B cell (primary cell): ENCODE measurements around the gene GSE1. TPM values are rescaled to one million over a fixed set of nuclear protein-coding genes. Genes with fewer than 3 reads are reported as not detected.

Experiments used
- ATAC-seq: fragments of 200-7000 bp; cut with Tn5 transposase; one replicate; pipeline ENCODE4 v1.10.0; 2021; ENCODE audit warnings: low read depth, mild to moderate bottlenecking, moderate number of reproducible peaks, moderate library complexity
- CTCF ChIA-PET: fragments of 350-600 bp; sonication (Branson Sonifier 250); formaldehyde crosslinking; loops from one replicate; lab custom pipeline; 2021; ENCODE audit warnings: antibody characterized with exemption, inconsistent platforms; lab: Charles Lee
- POLR2A ChIA-PET: fragments of 350-600 bp; sonication (Branson Sonifier 250); formaldehyde crosslinking; loops from one replicate; lab custom pipeline; 2021; ENCODE audit warnings: antibody characterized with exemption; lab: Charles Lee
- DNase-seq: peaks from one replicate; pipeline ENCODE4 v3.0.0; 2013
- H2AFZ ChIP-seq: 2 replicates; pipeline ENCODE4 v1.6.1; 2012; ENCODE audit warnings: mild to moderate bottlenecking, low read depth, low read length; ENCODE audit not compliant: insufficient read depth, poor library complexity, severe bottlenecking
- H3K27ac ChIP-seq, 2 donors: 1 replicate in 1 of 2; 2 replicates in 1 of 2; pipeline ENCODE4 v1.5.1; 2012 to 2013; ENCODE audit warnings: low read length in 2 of 2, mild to moderate bottlenecking in 2 of 2, moderate library complexity in 1 of 2
- H3K27me3 ChIP-seq, 4 experiments: fragments of 200-600 bp in 1 of 4; sonication (generic) in 1 of 4; replicated peaks in 1 of 4; 1 replicate in 2 of 4; 2 replicates in 2 of 4; pipeline versions ENCODE4 v1.6.1 to v1.7.0; 2013 to 2016; ENCODE audit warnings: low read length in 3 of 4, mild to moderate bottlenecking in 2 of 4, mixed read lengths in 1 of 4, moderate library complexity in 1 of 4; ENCODE audit not compliant: insufficient read depth in 4 of 4, control insufficient read depth in 3 of 4; ENCODE audit errors: control extremely low read depth in 1 of 4
- H3K36me3 ChIP-seq, 2 experiments: replicated peaks in 1 of 2; 1 replicate in 1 of 2; 2 replicates in 1 of 2; pipeline versions ENCODE4 v1.6.1 to v1.7.1; 2013; ENCODE audit warnings: low read length in 1 of 2; ENCODE audit not compliant: insufficient read depth in 2 of 2, control insufficient read depth in 1 of 2; ENCODE audit errors: control extremely low read depth in 1 of 2, extremely low read depth in 1 of 2
- H3K4me1 ChIP-seq, 2 donors: fragments of 200-600 bp in 1 of 2; sonication (generic) in 1 of 2; 1 replicate in 1 of 2; 2 replicates in 1 of 2; pipeline versions ENCODE4 v1.5.1 to v1.6.1; 2013 to 2017; ENCODE audit warnings: low read length in 2 of 2; ENCODE audit not compliant: control insufficient read depth in 2 of 2, insufficient read depth in 2 of 2
- H3K4me2 ChIP-seq: replicated peaks from 2 replicates; pipeline ENCODE3; 2012; ENCODE audit warnings: mild to moderate bottlenecking, low read depth, low read length; ENCODE audit not compliant: poor library complexity, severe bottlenecking
- H3K4me3 ChIP-seq, 5 experiments: fragments of 200-600 bp in 1 of 5; sonication (generic) in 1 of 5; 1 replicate in 3 of 5; 2 replicates in 2 of 5; pipeline versions ENCODE4 v1.5.1 to v1.7.0; 2011 to 2016; ENCODE audit warnings: low read length in 4 of 5, mild to moderate bottlenecking in 4 of 5, low read depth in 2 of 5, control low read depth in 1 of 5, moderate library complexity in 1 of 5; ENCODE audit not compliant: insufficient read depth in 1 of 5; ENCODE audit errors: control extremely low read depth in 1 of 5, extremely low read depth in 1 of 5
- H3K79me2 ChIP-seq: fragments of 200-600 bp; sonication (generic); one replicate; pipeline ENCODE4 v1.6.0; 2016; ENCODE audit warnings: low read length; ENCODE audit not compliant: control insufficient read depth, insufficient read depth
- H3K9ac ChIP-seq: fragments of 200-600 bp; sonication (generic); 2 replicates; pipeline ENCODE4 v1.6.1; 2017; ENCODE audit warnings: mild to moderate bottlenecking, low read length, moderate library complexity
- H3K9me3 ChIP-seq, 3 donors: one replicate each; pipeline versions ENCODE4 v1.6.1 to v1.7.1; 2013; ENCODE audit warnings: low read length in 2 of 3; ENCODE audit not compliant: control insufficient read depth in 2 of 3, insufficient read depth in 1 of 3; ENCODE audit errors: control extremely low read depth in 1 of 3
- H4K20me1 ChIP-seq: 2 replicates; pipeline ENCODE4 v1.6.0; 2012; ENCODE audit warnings: mild to moderate bottlenecking, low read length; ENCODE audit not compliant: insufficient read depth, control insufficient read depth, poor library complexity, severe bottlenecking
- H3K27ac Mint-ChIP-seq: one replicate; pipeline ENCODE4 v1.8.0; 2021; ENCODE audit warnings: mixed read lengths
- H3K27me3 Mint-ChIP-seq: one replicate; pipeline ENCODE4 v1.8.0; 2021; ENCODE audit warnings: mixed read lengths
- H3K4me1 Mint-ChIP-seq: one replicate; pipeline ENCODE4 v1.8.0; 2021; ENCODE audit warnings: mixed read lengths
- H3K4me3 Mint-ChIP-seq: one replicate; pipeline ENCODE4 v1.8.0; 2021; ENCODE audit warnings: mixed read lengths
- H3K9me3 Mint-ChIP-seq: one replicate; pipeline ENCODE4 v1.8.0; 2022; ENCODE audit warnings: mixed read lengths; ENCODE audit not compliant: insufficient read depth
- EZH2 ChIP-seq: IDR thresholded peaks from 2 replicates; pipeline ENCODE4 v1.6.1; 2012; ENCODE audit warnings: borderline replicate concordance, low read depth, mild to moderate bottlenecking, moderate library complexity, low read length; ENCODE audit not compliant: insufficient read depth, poor library complexity, severe bottlenecking
- WGBS: methylation state at CpG from one replicate; pipeline ENCODE4 v1.1.5; 2013; ENCODE audit warnings: missing lambda C conversion rate; ENCODE audit not compliant: insufficient coverage; 5-methylcytosine and 5-hydroxymethylcytosine counted together
- intact Hi-C: fragments of 100-400 bp; cut with micrococcal nuclease; formaldehyde crosslinking; loops from one replicate; pipeline ENCODE4 v1.10.0; 2022
- polyA plus RNA-seq: library from polyadenylated mRNA; depleted of rRNA; stranded (reverse); fragments of >200 nt; gene quantifications from 2 replicates; pipeline ENCODE4 v1.2.3, GENCODE V29; 2012
- total RNA-seq, 2 donors: library from RNA; stranded (reverse); fragments of 120-200 nt in 1 of 2; gene quantifications; 1 replicate in 1 of 2; 2 replicates in 1 of 2; pipeline versions ENCODE4 v1.2.3 to v1.2.4, GENCODE V29; 2013 to 2022
- TF ChIP-seq, protein P1 (sequence below): fragments of 200-600 bp; IDR thresholded peaks from one replicate; pipeline ENCODE4 v1.8.0; 2022; ENCODE audit warnings: antibody characterized with exemption, mild to moderate bottlenecking

Gene GSE1
- total and polyA plus RNA-seq, 2 donors (not counting 1 experiment from before 2014, with no cell fraction given) = 57.3 to 76.1 TPM

DNA sequence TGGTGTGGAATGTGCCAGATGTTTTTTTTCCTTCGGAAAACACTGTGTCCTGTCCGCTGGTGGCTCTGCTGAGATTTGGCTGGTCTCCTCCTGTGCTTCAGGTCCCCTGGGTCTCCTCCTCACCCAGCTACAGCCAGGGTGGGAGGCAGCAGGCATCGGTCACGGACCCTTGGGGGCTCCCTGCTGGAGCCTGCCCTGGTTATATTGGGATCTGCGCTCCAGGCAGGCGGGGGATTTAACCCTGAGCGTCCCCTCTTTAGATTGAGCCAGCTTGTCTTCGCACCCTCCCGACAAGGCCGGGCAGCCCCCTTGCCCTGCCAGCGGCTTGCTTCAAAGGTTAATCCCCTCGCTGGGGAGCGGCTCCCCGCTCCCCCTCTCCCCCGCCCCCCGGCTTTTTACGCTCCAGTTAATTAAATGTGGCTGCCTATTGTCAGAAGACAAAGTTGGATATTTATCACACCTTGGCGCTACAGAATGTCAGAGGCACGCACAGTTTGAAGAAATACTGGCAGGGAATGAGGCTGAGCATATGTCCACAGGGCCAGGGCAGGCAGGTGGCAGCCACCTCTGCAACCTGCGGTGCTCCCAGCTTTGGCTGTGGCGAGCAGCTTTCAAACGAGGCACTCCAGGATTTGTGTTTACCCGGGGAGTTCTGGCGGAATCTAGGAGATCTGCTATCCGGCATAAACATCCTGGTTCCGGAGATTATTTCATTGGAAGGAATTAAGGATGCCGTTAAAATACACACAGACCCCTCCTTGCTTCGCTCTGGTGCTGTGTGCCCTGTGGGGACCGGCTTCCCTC is 38.2 kb upstream of the GSE1 start:
- peaks cover 100% of the 10 kb centered on the region for H3K79me2 ChIP-seq
- H3K9ac ChIP-seq = no peak overlapping the region

More for the DNA sequence above, 38.2 kb upstream of the GSE1 start:
- peaks cover 61% of the 10 kb centered on the region for H3K4me1 Mint-ChIP-seq
- no peak for DNase-seq
- Histone ChIP-seq H3K36me3 (peaks cover 0 to 6% of the 10 kb centered on the region in 2 experiments), H2AFZ (no peak overlapping the region), H3K4me2 (no peak overlapping the region), H3K4me1 (peaks cover 36 to 40% of the 10 kb centered on the region in 2 donors), H3K9me3 (peaks cover 0 to 7% (median 0%) of the 10 kb centered on the region in 3 donors), H4K20me1 (peaks cover 100% of the 10 kb centered on the region), H3K27me3 (no peaks in the 10 kb centered on the region), H3K4me3 (no peak overlapping the region), H3K27ac (no peak overlapping the region)
- H3K27ac Mint-ChIP-seq = no peak overlapping the region
- no peak overlapping the region for H3K4me3 Mint-ChIP-seq
- 97% methylated on average over 21 of the region's 29 CpGs for WGBS
- TF ChIP-seq, protein P1, sequence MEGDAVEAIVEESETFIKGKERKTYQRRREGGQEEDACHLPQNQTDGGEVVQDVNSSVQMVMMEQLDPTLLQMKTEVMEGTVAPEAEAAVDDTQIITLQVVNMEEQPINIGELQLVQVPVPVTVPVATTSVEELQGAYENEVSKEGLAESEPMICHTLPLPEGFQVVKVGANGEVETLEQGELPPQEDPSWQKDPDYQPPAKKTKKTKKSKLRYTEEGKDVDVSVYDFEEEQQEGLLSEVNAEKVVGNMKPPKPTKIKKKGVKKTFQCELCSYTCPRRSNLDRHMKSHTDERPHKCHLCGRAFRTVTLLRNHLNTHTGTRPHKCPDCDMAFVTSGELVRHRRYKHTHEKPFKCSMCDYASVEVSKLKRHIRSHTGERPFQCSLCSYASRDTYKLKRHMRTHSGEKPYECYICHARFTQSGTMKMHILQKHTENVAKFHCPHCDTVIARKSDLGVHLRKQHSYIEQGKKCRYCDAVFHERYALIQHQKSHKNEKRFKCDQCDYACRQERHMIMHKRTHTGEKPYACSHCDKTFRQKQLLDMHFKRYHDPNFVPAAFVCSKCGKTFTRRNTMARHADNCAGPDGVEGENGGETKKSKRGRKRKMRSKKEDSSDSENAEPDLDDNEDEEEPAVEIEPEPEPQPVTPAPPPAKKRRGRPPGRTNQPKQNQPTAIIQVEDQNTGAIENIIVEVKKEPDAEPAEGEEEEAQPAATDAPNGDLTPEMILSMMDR = no peak
- no peak for TF ChIP-seq EZH2
- CTCF ChIA-PET = no interaction called here
- POLR2A ChIA-PET = interaction anchor here (0.6 to 1.0 kb wide), 3 partner anchors 23 to 35 kb away, joined by 4 to 5 read pairs (median 4); no protein-coding TSS in a partner anchor
- no peak for ATAC-seq
- intact Hi-C loops = no loop called here
- no peaks in the 10 kb centered on the region for H3K27me3 Mint-ChIP-seq
- H3K9me3 Mint-ChIP-seq = no peaks in the 10 kb centered on the region
